Measurements from ENCODE around the gene ELOVL2. TPM values are rescaled to one million over a fixed set of nuclear protein-coding genes. Genes with fewer than 3 reads are reported as not detected.

The ELOVL2 gene
- total RNA-seq, 1 donor from 2014 or later, result 1.8 TPM

- intact Hi-C loops (cut with DNase I), result loop anchor here (10.0 kb wide), 1 partner anchor 623 kb away; no protein-coding TSS in a partner anchor
- DNase-seq (ENCODE audit: low spot score), result no peak
These were observed 92.3 kb downstream of the ELOVL2 start for GRCh38 chr6:10951675-10952282.

- no peak for DNase-seq (ENCODE audit: low spot score)
- intact Hi-C loops (cut with DNase I), result loop anchor here (10.0 kb wide), 1 partner anchor 625 kb away; no protein-coding TSS in a partner anchor
These were observed 94.3 kb downstream of the ELOVL2 start for GRCh38 chr6:10949579-10950490.

- no peak for DNase-seq (ENCODE audit: low spot score)
- intact Hi-C loops (cut with DNase I), result no loop called here
These were observed 96.1 kb downstream of the ELOVL2 start for GRCh38 chr6:10947966-10948365.

- intact Hi-C loops (cut with DNase I), result no loop called here
- no peak for DNase-seq (ENCODE audit: low spot score)
These were observed 98.3 kb downstream of the ELOVL2 start for GRCh38 chr6:10945845-10946244.

- no peak for DNase-seq (ENCODE audit: low spot score)
- intact Hi-C loops (cut with DNase I), result no loop called here
These were observed 104.3 kb downstream of the ELOVL2 start for GRCh38 chr6:10939840-10940239.

- intact Hi-C loops (cut with DNase I), result no loop called here
These were observed 111.0 kb downstream of the ELOVL2 start for GRCh38 chr6:10933126-10933525.

More at GRCh38 chr6:10933126-10933525, 111.0 kb downstream of the ELOVL2 start:
- DNase-seq (ENCODE audit: low spot score), result no peak

Other genes with a start within 250 kb of the ELOVL2 start
- 0.08 TPM for gene MAK, start 205.8 kb downstream of the ELOVL2 start, total RNA-seq
- gene GCM2, start 162.3 kb downstream of the ELOVL2 start, total RNA-seq, result not detected
- 1.00 TPM for gene SYCP2L, start 157.3 kb downstream of the ELOVL2 start, total RNA-seq
- 12.6 TPM for gene SMIM13, start 49.5 kb upstream of the ELOVL2 start, total RNA-seq
- not detected for gene ERVFRD-1, start 67.4 kb upstream of the ELOVL2 start, total RNA-seq
- 14.1 TPM for gene NEDD9, start 188.4 kb upstream of the ELOVL2 start, total RNA-seq

Measured in cardiac septum (tissue), 1 donor.